22Rv1 (cell line): ENCODE results near the gene CTDP1.

Source experiments
- ZFX ChIP-seq: fragments of 450-650 bp; IDR thresholded peaks from 2 replicates; pipeline ENCODE4 v1.6.1; 2017; ENCODE audit warnings: antibody characterized with exemption, borderline replicate concordance
- TF ChIP-seq, protein P1 (sequence below): fragments of 450-650 bp; IDR thresholded peaks from 2 replicates; pipeline ENCODE4 v1.5.1; 2017; ENCODE audit warnings: mild to moderate bottlenecking

DNA sequence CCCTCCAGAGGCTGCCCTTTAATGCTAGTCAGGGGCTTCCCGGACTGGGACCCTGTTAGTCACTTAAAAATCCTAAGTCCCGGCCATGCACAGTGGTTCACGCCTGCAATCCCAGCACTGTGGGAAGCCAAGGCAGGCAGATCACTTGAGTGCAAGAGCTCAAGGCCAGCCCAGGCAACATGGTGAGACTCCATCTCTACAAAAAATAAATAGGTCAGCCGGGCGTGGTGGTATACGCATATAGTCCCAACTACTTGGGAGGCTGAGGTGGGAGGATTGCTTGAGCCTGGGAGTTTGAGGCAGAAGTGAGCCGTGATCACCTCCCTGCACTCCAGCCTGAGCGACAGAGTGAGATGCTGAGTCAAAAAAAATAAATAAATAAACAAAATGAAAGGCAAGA, 100.9 kb downstream of the CTDP1 start:
- TF ChIP-seq, protein P1, sequence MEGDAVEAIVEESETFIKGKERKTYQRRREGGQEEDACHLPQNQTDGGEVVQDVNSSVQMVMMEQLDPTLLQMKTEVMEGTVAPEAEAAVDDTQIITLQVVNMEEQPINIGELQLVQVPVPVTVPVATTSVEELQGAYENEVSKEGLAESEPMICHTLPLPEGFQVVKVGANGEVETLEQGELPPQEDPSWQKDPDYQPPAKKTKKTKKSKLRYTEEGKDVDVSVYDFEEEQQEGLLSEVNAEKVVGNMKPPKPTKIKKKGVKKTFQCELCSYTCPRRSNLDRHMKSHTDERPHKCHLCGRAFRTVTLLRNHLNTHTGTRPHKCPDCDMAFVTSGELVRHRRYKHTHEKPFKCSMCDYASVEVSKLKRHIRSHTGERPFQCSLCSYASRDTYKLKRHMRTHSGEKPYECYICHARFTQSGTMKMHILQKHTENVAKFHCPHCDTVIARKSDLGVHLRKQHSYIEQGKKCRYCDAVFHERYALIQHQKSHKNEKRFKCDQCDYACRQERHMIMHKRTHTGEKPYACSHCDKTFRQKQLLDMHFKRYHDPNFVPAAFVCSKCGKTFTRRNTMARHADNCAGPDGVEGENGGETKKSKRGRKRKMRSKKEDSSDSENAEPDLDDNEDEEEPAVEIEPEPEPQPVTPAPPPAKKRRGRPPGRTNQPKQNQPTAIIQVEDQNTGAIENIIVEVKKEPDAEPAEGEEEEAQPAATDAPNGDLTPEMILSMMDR = no peak
- TF ChIP-seq ZFX = no peak
